ENCODE data around the gene IGSF8. TPM values are rescaled to one million over a fixed set of nuclear protein-coding genes. Genes with fewer than 3 reads are reported as not detected.

Gene IGSF8
- total RNA-seq, 1 experiment from 2014 or later, result 56.2 TPM

DNA sequence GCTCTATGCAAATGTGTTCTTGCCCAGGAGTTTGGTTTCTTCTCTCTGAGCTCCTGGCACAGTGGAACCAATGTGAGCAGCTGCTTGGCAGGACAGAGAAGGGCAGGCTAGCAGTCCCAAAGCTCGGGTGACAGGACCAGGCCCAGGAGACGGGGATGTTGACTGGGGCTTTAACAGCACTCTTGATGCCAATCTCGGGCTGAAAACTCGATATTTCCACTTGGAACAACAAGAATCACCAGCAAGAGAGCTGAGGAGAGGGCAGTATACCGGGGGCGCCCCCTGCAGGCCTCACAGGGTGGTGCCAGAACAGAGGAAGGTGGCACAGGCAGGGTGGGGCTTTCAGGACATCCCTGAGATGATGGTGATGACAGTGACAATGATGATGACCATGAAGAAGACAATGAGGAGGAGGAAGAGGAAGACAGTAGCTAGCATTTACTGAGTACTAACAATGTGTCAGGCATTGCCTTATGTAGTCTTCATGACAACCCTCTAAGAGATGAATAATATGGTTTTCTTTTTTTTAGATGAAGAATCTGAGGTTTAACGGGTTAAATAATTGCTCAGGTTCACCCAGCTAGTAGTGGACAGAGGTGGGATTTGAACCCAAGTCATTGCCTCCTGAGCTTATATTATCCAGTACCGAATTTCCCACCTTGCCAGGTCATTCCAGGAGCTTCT, 19.8 kb downstream of the IGSF8 start:
- Histone ChIP-seq H3K9me3 (ENCODE audit: control insufficient read depth, low read depth, low read length) (no peaks in the 10 kb centered on the region), H3K9ac (ENCODE audit: extremely low read depth, insufficient read length, low read length) (no peak overlapping the region), H3K79me1 (ENCODE audit: insufficient read depth, low read depth, low read length, poor library complexity, severe bottlenecking) (no peaks in the 10 kb centered on the region), H2BK15ac (ENCODE audit: low read depth, low read length) (no peak overlapping the region), H2BK20ac (ENCODE audit: low read depth, low read length, poor library complexity, severe bottlenecking) (no peak overlapping the region), H3K27me3 (ENCODE audit: insufficient read depth, low read length) (peaks cover 7% of the 10 kb centered on the region; the same call in 1 of the 2 replicates), H3K14ac (ENCODE audit: insufficient read depth, low read length) (peak overlapping the region; percentile 76; the same call in 1 of the 2 replicates), H2BK5ac (ENCODE audit: insufficient read length, low read length) (no peak overlapping the region), H2AFZ (ENCODE audit: low read length) (peak overlapping the region; percentile 52), H3K18ac (ENCODE audit: insufficient read length, low read depth, low read length) (no peak overlapping the region), H3K4me1 (ENCODE audit: insufficient read depth, low read length) (0 out of 2 replicates have a peak, but pooled peaks cover 2% of the 10 kb centered on the region), H3K79me2 (ENCODE audit: insufficient read depth, low read length) (no peaks in the 10 kb centered on the region), H3K56ac (ENCODE audit: insufficient read length, low read depth, low read length) (no peak overlapping the region), H3K4ac (ENCODE audit: low read depth, low read length) (no peak overlapping the region), H3K23ac (ENCODE audit: insufficient read length, low read depth, low read length) (no peak overlapping the region), H4K5ac (ENCODE audit: insufficient read length, low read depth, low read length) (no peak overlapping the region), H3K23me2 (ENCODE audit: insufficient read length, low read depth, low read length, poor library complexity, severe bottlenecking) (no peaks in the 10 kb centered on the region), H2AK5ac (ENCODE audit: insufficient read length, low read length) (no peak overlapping the region), H3K4me2 (ENCODE audit: insufficient read depth, insufficient read length, low read length) (no peak overlapping the region), H3K27ac (ENCODE audit: insufficient read length, low read depth, low read length) (no peak overlapping the region), H4K8ac (replicated peaks; ENCODE audit: insufficient read length, low read depth, low read length) (no peak overlapping the region), H2BK12ac (ENCODE audit: insufficient read length, low read depth, low read length) (no peak overlapping the region), H4K91ac (ENCODE audit: insufficient read length, low read depth, low read length) (no peak overlapping the region), H2BK120ac (ENCODE audit: low read depth, low read length, poor library complexity, severe bottlenecking) (no peak overlapping the region), H4K20me1 (ENCODE audit: control insufficient read depth, insufficient read depth, insufficient read length) (no peaks in the 10 kb centered on the region), H3T11ph (ENCODE audit: low read length) (no peak overlapping the region)
- H3K36me3 Mint-ChIP-seq (ENCODE audit: insufficient read depth in 1 of 3, low read depth in 3 of 3), result no peaks in the 10 kb centered on the region
- WGBS (ENCODE audit: extremely low coverage, insufficient read length, low lambda C conversion rate), result no CpG with 5 or more reads among the region's 8 CpGs
- no peaks in the 10 kb centered on the region; a peak in 1 of 5 replicates for H3K9me3 Mint-ChIP-seq
- DNase-seq, result peak; percentile 75
- H3K27me3 Mint-ChIP-seq (ENCODE audit: low read depth), result peaks cover 85% of the 10 kb centered on the region
- H3K4me3 Mint-ChIP-seq, result no peak overlapping the region
- TF ChIP-seq, protein P1, sequence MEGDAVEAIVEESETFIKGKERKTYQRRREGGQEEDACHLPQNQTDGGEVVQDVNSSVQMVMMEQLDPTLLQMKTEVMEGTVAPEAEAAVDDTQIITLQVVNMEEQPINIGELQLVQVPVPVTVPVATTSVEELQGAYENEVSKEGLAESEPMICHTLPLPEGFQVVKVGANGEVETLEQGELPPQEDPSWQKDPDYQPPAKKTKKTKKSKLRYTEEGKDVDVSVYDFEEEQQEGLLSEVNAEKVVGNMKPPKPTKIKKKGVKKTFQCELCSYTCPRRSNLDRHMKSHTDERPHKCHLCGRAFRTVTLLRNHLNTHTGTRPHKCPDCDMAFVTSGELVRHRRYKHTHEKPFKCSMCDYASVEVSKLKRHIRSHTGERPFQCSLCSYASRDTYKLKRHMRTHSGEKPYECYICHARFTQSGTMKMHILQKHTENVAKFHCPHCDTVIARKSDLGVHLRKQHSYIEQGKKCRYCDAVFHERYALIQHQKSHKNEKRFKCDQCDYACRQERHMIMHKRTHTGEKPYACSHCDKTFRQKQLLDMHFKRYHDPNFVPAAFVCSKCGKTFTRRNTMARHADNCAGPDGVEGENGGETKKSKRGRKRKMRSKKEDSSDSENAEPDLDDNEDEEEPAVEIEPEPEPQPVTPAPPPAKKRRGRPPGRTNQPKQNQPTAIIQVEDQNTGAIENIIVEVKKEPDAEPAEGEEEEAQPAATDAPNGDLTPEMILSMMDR (conservative IDR thresholded peaks at IDR 0.05), result peak; percentile 98
- no peak overlapping the region for H3K27ac Mint-ChIP-seq
- H3K4me1 Mint-ChIP-seq, result peaks cover 2 to 6% of the 10 kb centered on the region in 2 experiments; a peak in 2 of 4 replicates

Data from H9 (cell line).